Suppressor macrophage treated with lipopolysaccharide for 4 hours (primary cell): ENCODE data around the gene EIF4A2.

Experiments used
- DNase-seq: peaks from one replicate; pipeline ENCODE4 v3.0.0-alpha.2; 2020

The EIF4A2 gene

DNA sequence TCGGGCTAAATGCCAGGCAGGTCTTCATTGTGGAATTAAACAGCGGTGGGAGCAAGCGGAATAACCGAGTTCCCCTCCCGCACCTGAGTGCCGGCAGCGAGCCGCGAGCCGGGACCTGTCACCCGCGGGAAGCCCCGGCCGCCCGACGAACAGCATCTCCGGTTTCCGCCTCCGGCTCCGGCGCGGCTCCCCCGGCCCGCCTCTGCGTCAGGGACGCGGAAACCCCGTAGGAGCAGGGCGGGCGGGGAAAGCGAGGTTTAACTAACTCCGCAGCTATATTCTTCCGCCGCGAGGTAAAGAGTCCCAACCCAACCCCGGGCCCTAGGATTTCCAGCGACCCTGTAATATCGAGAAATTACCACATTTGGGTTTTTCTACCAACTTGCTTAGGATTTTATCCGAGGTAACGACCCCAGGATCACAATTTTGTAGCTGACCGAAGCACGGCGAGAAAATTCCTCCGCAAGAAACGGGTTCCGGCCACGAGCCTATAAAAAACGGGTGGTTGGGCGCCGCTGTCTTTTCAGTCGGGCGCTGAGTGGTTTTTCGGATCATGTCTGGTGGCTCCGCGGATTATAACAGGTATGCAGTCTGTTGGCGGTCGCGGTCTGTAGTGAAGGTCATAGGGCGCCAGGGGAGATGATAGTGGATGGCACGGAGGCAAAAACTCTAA lies at the start of gene EIF4A2:
TSS of gene EIF4A2 (plus strand) at position 520 of the 673 bp plus-strand sequence. CDS start at position 554, 34 bp downstream.
- DNase-seq: peak; percentile 94

DNA sequence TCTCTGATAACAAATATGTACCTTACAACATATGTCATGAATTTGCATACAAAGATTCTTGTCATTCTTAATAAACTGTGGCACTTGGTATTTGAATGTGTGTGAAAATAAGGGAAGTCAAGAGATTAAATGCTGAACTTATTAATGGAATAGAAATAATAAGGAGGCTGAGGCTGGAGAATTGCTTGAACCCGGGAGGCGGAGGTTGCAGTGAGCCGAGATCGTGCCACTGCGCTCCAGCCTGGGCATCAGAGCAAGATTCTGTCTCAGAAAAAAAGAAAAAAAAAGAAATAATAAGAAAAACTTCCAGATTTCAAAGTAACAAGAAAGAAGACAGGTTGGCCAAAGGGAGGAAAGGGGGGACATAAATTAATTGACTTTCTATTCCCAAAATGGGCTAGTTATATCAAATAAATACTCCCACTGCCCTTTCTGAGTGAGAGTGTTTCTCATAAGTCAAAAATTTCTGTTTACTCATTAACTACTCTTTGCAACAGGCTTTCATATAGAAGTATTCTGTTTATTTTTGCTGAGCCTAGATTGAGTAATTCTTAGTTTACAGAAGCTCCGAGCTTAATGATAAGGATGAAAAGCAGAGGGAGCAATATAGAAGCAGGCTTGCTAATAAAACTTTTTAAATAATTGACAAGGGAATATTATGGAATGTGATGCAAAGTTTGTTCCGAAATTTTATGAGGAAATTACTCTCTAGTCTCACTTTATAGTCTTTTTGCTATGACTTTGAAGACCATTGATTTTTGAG lies 40.6 kb upstream of the EIF4A2 start:
- DNase-seq: no peak

DNA sequence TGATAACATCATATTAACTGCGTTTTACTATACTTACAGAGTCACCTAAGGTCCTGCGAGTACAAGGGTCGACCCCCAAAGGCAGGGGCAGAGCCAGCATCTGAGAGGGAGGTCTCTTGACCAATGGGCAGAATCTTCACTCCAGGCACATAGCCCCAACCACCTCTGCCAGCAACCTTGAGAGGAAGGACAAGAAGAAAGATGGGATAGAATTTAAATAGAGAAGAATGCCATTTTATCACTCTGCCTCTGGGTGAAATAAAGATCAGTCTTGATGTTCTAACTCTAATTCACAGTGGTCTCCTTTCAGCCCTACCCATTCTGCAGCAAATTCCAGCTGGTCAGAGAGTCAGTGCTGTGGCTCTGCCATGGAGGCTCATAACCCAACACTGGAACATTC lies 39.7 kb upstream of the EIF4A2 start:
- DNase-seq: no peak

DNA sequence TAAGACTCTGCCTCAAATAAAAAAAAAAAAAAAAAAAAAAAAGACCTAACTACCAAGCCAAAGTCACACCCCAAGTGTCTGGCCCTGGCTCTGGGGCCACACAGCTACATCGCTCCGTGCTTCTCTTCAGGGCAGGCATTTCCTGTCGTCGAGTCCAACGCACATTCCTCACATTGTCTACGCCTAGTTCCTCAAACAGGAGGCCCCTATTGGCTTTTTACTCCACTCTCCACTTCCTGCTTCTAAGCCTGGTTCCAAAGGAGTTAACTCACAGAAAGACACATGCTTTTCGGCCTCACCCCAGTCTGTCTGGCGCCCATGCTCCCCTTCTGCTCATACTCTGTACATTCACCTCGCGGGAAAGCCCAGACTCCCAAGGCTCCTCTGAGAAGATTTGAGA lies 37.4 kb upstream of the EIF4A2 start:
- peak; percentile 57 for DNase-seq

DNA sequence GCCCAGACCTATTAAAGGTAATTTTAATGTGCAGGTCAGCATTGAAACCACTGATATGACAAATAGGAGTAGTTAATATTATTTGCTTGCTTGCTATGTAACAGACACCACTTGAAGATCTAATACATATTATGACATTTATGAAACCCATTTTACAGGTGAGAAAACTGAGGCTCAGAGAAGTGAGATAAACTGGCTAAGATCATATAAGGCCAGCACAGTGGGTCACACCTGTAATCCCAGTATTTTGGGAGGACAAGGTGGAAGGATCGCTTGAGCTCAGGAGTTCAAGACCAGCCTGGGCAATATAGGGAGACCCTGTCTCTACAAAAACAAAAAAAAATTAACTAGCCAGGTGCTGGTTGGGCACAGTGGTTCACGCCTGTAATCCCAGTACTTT lies 33.1 kb upstream of the EIF4A2 start:
- no peak for DNase-seq

DNA sequence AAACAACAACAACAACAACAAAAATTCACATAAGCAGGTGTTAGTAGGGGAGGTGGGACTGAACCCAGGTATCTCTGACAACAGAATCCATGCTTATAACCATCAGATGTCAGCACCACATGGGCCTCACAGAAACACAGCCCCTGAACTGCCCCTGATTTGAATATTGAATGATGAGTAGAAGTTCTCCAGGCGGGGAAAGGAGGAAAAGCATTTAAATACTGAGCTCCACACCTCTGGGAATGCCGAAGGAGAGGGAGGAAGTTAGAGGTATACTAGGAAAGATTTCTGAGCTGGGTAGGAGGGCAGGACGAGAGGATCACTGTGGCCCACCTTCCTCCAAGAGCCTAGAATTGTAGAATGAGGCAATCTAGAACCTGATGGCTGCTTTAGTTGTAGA lies 31.9 kb upstream of the EIF4A2 start:
- no peak for DNase-seq

DNA sequence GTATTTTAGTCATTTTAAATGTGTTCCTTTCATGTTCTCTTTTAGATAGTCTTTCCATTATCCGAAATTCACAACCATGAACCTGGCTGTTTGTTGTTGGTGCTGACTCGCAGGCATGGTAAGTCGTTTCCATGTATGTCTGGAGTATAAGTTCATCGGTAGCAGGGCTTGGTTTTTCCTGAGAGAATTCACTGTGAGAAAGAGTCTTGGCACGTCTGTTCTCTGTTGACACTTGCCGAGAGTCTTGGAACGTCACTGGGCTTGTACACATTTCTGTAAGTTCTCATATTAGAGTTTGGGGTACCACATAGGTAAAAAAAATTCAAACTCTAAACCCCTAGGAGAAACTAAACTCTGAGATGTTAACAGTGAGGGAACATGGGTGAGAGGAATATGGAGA lies 29.4 kb upstream of the EIF4A2 start:
- no peak for DNase-seq

DNA sequence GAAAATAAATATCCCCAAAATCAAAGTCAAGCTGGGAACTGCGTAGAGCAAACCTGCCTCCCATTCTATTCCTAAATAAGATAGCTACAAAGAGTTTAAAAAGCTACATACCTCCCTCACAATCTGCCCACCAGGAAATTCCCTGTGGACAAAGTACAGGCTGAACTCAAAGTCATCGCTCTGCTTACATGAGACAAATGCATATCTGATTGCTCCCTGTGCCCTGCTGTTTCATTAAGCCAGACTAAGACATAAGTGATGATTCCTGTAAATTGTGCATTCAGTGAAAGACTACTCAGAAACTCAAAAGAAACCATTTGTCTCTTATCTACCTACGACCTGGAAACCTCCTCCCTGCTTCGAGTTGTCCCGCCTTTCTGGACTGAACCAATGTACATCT lies 28.5 kb upstream of the EIF4A2 start:
- no peak for DNase-seq

DNA sequence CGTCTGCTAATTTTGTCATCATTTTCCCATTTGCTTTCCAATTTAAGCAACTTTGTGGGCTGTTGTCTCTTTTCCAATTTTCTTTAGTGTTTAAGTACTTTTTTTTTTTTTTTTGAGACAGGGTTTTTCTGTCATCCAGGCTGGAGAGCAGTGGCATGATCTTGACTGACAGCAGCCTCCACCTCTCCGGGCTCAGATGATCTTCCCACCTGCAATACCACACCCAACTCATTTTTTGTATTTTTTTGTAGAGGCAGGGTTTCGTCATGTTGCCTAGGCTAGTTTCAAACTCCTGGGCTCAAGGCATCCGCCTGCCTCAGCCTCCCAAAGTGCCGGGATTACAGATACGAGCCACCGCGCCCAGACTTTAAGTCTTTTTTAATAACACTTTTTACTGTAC lies 26.2 kb upstream of the EIF4A2 start:
- DNase-seq: no peak

DNA sequence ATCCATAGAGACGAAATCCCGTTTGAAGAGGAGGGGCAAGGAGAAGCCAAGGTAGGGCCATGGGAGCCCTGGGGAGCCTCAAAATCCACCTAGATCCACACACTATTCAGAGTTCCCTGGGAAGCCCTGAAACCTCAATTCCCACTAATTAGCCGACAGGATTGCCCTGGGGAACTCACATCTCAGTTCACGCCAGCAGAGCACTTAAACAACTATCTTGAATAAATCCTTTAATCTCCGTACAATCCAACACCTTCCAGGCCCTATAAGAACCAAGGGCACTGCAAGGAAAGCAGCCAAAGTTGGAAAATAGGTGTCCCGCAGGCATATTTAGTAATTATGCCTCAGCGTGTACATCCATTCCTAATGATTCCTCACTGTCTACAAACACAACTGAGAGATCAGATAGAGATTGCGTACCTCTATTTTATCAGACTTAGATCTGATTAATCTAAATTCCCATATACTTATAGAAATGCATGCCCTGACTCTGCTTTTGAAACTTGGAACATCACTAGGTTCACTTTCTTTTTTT lies 25.6 kb upstream of the EIF4A2 start:
- DNase-seq: no peak

DNA sequence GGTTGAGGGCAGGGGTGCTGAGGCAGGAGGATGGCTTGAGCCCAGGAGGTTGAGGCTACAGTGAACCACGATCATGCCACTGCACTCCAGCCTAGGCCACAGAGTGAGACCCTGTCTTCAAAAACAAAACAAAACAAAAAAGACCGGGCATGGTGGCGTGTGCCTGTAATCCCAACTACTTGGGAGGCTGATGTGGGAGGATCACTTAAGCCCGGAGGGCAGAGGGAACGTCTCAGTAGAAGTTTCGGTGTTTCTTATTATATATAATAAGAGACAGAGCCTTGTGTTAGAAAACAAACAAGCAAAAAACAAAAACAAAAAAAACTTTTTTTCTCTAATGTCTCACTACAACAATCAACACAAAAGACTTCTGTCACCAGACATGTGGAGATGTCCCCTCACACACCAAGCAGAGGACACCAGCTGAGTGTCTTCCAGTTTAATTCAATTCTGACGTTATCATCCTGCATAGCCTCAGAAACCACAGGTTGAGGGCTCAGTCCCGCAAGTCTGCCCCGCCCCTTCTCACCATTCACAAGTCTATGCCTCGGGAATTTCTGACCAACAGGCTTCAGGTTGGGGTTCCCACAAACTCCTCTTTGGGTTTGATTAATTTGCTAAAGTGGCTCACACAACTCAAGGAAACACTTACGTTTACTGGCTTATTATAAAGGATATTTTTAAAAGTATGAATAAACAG lies 24.0 kb upstream of the EIF4A2 start:
- no peak for DNase-seq

DNA sequence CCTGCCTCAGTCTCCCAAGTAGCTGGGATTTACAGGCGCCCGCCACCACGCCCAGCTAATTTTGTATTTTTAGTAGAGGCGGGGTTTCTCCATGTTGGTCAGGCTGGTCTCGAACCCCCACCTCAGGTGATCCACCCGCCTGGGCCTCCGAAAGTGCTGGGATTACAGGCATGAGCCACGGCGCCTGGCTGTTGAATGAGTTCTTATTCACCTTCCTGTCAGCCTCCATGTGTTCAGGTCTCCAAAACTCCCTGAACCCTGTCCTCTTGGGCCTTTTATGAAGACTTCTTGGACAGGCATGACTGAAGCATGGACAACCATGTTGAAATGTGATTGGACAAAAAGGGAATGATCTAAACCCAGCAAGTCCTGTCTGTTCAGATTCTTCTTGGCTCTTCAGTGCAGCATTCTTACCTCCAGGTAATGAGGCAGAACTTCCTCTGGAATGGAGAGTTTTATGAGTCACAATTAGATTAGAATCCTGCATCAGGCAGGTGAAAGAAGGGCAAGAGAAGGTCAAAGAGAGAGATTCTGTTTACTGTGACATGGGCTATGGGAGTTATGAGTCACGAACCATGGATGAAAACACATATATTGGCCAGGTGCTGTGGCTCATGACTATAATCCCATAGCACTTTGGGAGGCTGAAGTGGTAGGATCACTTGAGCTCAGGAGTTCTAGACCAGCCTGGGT lies 23.1 kb upstream of the EIF4A2 start:
- DNase-seq: no peak

DNA sequence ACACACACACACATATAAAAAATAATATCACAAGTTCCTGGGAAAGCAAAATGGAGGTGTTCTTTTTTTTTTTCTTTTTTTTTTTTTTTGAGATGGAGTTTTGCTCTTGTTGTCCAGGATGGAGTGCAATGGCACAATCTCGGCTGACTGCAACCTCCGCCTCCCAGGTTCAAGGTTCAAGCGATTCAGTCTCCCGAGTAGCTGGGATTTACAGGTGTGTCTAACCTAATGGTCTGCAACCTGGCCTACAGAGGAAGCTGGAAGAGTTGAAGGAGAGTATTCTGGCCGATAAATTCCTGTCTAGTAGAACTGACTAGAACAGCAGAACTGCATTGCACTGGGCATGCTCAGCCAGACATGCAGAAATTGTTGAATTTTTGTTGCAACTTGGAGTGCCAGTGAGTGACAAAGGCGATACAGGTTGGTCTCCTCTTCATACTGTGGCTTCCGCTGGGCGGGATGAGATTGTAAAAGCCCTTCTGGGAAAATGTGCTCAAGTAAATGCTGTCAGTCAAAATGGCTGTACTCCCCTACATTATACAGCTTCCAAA lies 22.4 kb upstream of the EIF4A2 start:
- DNase-seq: no peak

DNA sequence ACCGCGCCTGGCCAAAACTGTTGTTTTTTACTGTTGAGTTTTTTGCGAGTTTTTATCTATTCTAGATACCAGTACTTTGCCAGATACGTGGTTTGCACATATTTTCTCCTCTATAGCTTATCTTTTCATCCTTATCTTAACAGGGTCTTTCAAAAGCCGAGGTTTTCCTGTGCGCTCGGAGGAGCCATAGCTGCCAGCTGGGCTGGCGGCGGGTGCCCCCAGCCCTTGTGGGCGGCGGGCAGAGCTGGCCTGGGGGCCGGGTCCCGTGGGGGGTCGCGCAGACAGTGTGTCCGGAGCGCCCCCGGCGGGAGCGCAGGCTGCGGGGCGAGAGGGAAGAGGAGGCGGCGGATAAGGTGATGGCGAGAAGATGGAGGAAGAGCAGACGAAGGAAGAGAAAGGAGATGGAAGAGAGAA lies 11.1 kb upstream of the EIF4A2 start:
- DNase-seq: no peak

DNA sequence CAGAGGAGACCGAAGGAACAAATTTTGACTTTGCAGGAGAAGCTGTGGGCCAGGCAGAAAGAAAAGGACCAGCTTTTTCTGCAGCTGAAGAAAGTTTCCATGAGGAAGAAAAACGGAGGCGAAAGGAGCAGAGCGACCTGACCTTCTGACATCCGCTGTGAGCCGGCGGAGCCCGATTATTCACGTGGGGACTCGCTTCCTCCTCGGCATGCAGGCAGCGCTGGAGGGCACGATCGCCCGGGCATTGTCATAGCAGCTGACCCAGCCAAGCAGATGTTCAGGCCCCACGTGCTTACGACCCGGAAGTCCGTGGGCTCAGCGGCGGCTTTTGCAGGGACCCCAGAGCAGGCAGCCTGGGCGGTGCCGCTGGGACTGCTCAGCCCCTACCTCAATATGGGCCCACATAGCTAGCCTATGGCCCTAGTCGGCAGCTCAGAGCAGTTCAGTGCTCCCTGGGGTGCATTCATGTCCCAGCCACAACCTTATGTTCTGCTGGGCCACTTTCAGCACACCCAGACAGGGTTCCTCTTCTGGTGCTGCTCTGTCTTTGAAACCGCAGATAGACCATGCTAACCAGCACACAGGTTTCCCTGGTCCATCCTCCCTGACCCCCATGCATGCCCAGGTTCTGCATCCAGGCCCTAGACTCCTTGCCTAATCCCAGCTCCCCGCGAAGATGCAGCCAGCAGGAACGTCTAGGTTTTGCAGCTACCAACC lies 10.5 kb upstream of the EIF4A2 start:
- DNase-seq: peak; percentile 91

DNA sequence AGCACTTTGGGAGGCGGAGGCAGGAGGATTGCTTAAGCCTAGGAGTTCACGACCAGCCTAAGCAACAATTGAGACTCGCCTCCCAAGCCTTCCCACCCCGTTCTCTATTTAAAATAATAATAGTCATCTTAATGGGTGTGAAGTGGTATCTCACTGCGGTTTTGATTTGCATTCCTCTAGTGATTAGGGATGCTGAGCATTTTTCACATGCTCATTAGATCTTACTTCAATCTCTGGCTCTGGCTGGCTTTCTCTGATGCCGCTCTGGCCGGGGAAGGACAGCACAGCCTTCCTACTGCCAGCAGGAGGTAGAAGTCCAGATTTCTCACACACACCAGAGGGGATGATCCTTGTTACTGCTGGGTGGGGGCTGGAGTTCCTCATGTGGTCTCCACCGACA lies 7.4 kb upstream of the EIF4A2 start:
- DNase-seq: no peak

DNA sequence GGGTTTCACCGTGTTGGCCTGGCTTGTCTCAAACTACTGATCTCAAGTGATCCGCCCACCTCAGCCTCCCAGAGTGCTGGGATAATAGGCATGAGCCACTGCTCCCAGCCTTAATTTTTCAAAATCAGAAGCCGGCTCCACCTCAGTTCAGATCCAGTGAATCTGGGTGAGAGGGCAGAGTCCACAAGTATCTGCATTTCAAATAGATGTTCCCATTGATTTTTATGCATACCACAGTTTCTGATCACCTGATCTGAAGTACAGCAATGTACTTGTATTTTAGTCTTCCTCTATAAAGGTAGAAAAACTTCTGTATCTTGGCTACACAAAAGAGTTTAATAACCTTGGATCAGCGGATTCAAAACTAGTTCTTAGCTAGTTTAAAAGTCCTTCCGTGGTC lies 4.2 kb upstream of the EIF4A2 start:
- DNase-seq: no peak

DNA sequence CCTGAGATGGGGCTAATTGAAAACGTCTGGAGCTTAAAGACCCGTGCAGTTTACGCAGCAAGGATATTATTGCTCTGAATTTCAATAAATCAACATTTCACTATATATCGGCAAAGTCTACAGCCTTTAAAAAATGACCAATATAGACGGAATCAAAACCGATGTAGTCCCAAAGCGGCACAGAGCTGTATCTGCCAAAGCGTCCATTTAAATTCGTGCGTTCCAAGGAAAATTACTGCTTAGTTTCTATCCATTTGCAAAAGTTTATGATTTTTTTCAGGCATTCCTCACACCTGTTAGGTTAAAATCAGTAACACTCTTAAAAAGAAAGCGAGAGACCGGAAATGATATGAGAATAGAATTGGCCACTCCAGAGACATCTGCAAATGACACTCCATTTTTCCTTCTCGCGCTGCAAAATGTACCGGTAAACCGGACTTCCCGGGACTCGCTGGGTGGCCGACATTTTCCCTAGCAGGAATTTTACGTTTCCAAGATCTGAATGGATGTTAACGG lies 777 bp upstream of the EIF4A2 start:
- DNase-seq: peak; percentile 33

DNA sequence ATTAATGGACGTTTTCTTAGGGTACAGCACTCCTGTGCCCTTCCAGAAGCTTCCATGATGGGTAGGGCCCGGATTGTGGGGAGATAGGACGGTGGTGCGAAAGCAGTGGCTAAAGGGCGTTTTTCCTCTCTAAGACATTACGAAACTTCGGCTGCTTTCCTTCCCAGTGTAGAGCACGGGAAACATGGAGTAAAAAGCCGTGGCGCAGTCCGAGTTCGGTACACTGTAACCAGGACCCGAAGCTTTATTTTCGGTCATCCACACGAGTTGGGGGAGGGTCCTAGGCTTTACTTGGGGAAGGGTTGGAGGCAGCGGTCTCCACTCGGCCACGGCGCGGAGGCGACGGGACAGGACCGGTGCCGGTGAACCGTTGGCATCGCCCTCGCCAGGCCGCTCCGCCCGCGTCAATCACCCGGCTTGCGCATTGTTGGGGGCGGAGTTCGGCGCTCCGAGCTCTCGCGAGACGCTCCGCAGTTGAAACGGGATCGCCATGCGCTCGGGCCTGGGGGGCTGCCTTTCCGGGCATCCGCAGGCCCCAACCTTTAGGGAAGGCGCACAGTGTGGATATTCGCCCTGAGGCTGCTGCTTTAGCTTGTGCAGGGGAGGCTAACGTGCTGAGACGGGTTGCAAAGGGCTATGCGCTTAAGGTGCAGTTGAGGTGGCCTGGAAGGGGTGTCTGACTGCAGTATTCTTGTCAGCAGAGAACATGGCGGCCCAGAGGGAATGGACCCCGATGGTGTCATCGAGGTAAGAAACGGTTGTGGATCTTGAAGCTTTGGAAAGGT lies 546 bp downstream of the EIF4A2 start:
- DNase-seq: peak; percentile 91

DNA sequence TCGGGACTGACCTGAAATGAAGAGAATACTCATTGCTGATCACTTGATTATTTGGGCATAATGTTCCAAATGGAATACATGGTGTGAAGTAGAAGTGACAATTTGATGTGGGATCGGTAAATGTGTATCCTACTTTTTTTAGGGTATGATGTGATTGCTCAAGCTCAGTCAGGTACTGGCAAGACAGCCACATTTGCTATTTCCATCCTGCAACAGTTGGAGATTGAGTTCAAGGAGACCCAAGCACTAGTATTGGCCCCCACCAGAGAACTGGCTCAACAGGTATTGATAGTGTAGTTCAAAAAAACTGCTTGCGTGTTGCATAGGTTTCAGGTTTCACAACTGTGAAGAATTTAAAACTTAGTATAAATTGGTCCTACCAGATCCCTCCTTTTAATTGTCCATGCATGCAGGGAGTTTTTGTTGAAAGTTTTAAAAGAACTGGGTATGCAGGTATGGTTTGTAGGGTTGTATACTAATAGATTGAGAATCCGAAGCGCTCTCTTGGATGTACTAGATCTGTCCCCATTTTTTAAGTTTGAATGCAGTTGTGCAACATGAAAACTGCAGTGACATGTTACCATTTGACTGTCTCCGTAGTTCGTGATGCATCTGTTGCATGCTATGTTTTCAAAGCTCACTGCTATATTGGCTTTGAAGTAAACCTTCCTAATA lies 1.6 kb downstream of the EIF4A2 start:
- DNase-seq: no peak
